Left cardiac atrium (tissue), 4 donors: ENCODE data around the gene RAB6C. TPM values are rescaled to one million over a fixed set of nuclear protein-coding genes. Genes with fewer than 3 reads are reported as not detected.
"Not testable (repeated sequence)": the region's sequence is repeated elsewhere in the genome, so short reads cannot be mapped to it uniquely, and the experiment has no call there.

ENCODE experiments used
- ATAC-seq, 2 donors: fragments of 200-7000 bp; cut with Tn5 transposase; one replicate each; pipeline ENCODE4 v1.9.1; 2020; ENCODE audit warnings: mild to moderate bottlenecking in 2 of 2, moderate library complexity in 2 of 2
- DNase-seq: peaks from one replicate; pipeline ENCODE4 v3.0.0-alpha.2; 2020
- intact Hi-C, 2 donors: fragments of 100-400 bp; cut with DNase I; formaldehyde crosslinking; loops; one replicate each; pipeline versions ENCODE4 v1.14.1 to v1.15.1; 2022 to 2023
- total RNA-seq, 2 donors: library from RNA; stranded (reverse); fragmentation: NEBNext Ultra II Directional; extraction: Animal tissue kit (Norgen Biotek cat#: 25700); gene quantifications; one replicate each; pipeline ENCODE4 v1.2.1, GENCODE V29; 2021
- donor health status: DM: no; HTN: yes; CAD: no.
- donor health status: DM: no; HTN: yes; CAD: no; lungs with severe emphysema.
- donor health status: DM: yes; HTN: yes; CAD: no.
- donor health status: Dilated cardiomyopathy.

Gene RAB6C
- total RNA-seq, 2 donors from 2014 or later, result 0.18 TPM; not detected in 1

- intact Hi-C loops, result no loop called here
- DNase-seq, result no peak
- ATAC-seq, result no peak
These were observed 5.0 kb downstream of the RAB6C start for GRCh38 chr2:129984426-129984825.

GRCh38 chr2:129992415-129993006, 13.0 kb downstream of the RAB6C start:
- intact Hi-C loops, DNase-seq, ATAC-seq: not testable (repeated sequence)

DNA sequence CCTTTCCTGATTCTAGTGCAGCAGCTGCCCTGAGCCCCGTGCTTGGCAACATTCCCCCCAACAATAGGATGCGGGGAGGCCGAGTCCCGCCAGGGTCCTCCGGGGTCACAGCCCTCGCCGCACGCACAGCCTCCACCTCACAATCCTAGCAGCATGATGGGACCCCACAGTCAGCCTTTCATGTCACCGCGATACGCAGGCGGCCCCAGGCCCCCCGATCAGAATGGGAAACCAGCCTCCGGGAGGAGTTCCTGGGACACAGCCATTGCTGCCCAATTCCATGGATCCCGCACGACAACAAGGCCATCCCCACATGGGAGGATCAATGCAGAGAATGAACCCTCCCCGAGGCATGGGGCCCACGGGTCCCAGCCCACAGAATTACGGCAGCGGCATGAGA, 13.7 kb downstream of the RAB6C start:
- intact Hi-C loops, DNase-seq, ATAC-seq: not testable (repeated sequence)

DNA sequence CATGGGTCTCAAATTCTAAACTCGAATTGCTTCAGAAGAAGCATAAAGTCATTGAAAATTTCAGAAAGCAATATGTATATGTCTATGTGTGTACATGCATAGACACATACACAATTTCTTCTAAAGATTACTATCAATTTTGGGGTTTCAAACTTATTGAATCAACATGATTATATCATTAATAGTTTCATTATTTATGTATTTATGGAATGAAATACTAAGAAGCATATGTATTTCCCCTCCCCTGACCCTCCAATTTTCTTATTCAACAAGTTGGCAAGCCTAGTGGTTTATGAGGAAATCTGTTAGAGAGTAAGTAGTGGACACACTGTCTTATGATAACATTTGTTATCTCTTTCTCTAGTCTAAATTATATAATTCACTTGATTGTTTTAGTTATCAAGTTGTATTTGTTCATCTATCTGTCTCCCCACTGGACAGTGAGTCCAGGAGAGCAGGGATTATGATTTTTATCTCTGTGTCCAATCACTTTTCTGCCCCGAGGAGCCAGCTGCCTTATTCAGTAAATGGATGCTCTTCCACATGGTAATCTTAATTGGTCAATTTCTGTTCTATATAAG, 17.3 kb downstream of the RAB6C start:
- intact Hi-C loops, result not testable (repeated sequence)

DNA sequence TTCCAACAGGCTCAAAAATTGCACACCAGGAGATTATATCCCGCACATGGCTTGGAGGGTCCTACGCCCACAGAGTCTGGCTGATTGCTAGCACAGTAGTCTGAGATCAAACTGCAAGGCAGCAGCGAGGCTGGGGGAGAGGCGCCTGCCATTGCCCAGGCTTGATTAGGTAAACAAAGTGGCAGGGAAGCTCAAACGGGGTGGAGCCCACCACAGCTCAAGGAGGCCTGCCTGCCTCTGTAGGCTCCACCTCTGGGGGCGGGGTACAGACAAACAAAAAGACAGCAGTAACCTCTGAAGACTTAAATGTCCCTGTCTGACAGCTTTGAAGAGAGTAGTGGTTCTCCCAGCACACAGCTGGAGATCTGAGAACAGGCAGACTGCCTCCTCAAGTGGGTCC, 19.3 kb downstream of the RAB6C start:
- intact Hi-C loops, DNase-seq, ATAC-seq: not testable (repeated sequence)

More for the DNA sequence above, 17.3 kb downstream of the RAB6C start:
- not testable (repeated sequence) for ATAC-seq, DNase-seq

DNA sequence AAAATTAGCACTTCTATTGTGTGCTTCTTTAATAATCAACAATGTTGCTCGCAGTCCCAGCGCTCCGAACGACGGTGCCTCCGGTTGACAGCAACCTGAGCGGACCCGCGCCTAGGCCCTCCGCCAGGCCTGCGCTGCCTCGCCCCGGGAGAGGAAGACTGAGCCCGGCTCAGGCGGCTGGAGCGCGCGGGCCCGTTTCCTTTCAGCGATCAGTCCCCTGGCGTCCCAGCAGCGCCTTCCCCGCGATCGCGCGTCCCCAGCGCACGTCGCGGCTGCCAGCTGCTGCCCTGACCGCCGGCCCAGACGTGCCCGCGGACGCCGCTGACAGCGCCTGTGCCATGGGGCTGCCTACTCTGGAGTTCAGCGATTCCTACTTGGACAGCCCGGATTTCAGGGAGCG, 26.4 kb downstream of the RAB6C start:
- ATAC-seq, result peak; percentile 50 to 57
- DNase-seq, intact Hi-C loops: not testable (repeated sequence)

GRCh38 chr2:130016701-130017100, 37.2 kb downstream of the RAB6C start:
- DNase-seq, ATAC-seq, intact Hi-C loops: not testable (repeated sequence)

DNA sequence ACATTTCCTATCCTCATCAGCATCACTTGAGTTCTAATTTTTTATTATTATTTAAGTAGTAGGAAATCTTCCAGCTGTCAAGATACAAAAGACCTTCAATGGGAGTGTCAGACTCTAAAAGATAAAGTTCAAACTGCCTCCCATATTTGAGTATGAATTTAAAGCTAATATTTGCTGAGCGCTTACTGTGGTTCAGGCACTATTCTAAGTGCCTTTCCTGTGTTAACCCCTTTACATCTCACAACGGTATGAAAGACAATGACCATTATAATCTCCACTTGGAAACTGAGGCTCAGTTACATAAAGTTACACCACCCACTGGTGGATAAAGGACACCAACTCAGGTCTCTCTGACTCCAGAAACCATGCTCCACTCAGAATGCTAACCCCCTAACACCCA, 39.9 kb downstream of the RAB6C start:
- no peak for ATAC-seq
- intact Hi-C loops, result no loop called here
- DNase-seq, result no peak

DNA sequence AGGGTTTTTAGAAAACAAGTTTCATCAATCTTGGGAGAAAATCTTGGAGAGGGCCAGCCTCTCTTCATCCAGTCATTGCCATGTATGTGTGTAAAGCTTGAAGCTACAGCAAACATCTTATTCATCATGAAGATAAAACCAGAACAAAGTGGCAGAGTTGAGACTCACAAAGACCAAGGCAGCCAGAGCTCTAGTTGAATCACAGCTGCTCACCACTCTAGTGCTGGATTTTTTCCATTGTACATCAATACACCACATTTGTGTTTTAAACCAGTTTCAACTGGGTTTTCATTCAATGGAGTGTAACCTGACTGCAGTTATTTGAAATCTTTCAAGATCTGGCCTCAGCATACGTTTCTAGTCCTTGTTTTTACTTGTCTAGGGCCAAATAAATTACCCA, 40.6 kb downstream of the RAB6C start:
- intact Hi-C loops, DNase-seq, ATAC-seq: not testable (repeated sequence)

GRCh38 chr2:130025931-130026330, 46.5 kb downstream of the RAB6C start:
- DNase-seq, ATAC-seq, intact Hi-C loops: not testable (repeated sequence)

Other genes with a start within 250 kb of the RAB6C start
- not detected for gene POTEF, start 149.6 kb downstream of the RAB6C start, total RNA-seq
- gene CCDC74B, start 165.4 kb downstream of the RAB6C start, total RNA-seq, result under 1 TPM; 0.76 to 0.91 TPM
- gene SMPD4, start 201.9 kb downstream of the RAB6C start, total RNA-seq, result 10 to 100 TPM; 20.2 to 24.4 TPM
- gene MZT2B, start 202.6 kb downstream of the RAB6C start, total RNA-seq, result 100 to 1,000 TPM; 207 to 259 TPM
- gene TUBA3E, start 218.8 kb downstream of the RAB6C start, total RNA-seq, result 1 to 10 TPM; 6.0 to 6.7 TPM